ENCODE measurements around the gene ZNF518B. TPM values are rescaled to one million over a fixed set of nuclear protein-coding genes. Genes with fewer than 3 reads are reported as not detected.

Gene ZNF518B
- total RNA-seq, 1 donor from 2014 or later: 58.4 TPM

GRCh38 chr4:10395971-10396580 is 61.1 kb downstream of the ZNF518B start:
- no peak for TF ChIP-seq CTCF (IDR thresholded peaks at IDR 0.05; ENCODE audit: unreplicated experiment)
- Mint-ChIP-seq H3K36me3 (no peaks in the 10 kb centered on the region), H3K4me1 (no peaks in the 10 kb centered on the region), H3K9me3 (peaks cover 10% of the 10 kb centered on the region), H3K27me3 (ENCODE audit: low read depth) (no peaks in the 10 kb centered on the region), H3K4me3 (no peak overlapping the region), H3K27ac (no peak overlapping the region)
- no peak for DNase-seq (ENCODE audit: low spot score in 2 of 2, unreplicated experiment in 2 of 2)

Other genes starting within 250 kb of the ZNF518B start
- not detected in 3 replicates for gene CLNK, start 227.3 kb upstream of the ZNF518B start, total RNA-seq

Measured in mesothelial cell of epicardium (in vitro differentiated cells).